Measurements from ENCODE around the gene ZNF883.

Gene ZNF883

GRCh38 chr9:112917987-112918362 is 94.0 kb downstream of the ZNF883 start:
- no peak for DNase-seq (ENCODE audit: low read depth)

GRCh38 chr9:112917047-112917986 is 94.7 kb downstream of the ZNF883 start:
- no peak for DNase-seq (ENCODE audit: low read depth)

- DNase-seq (ENCODE audit: low read depth) = no peak
These were observed 97.5 kb downstream of the ZNF883 start for GRCh38 chr9:112914524-112914923.

- no peak for DNase-seq (ENCODE audit: low read depth)
These were observed 98.7 kb downstream of the ZNF883 start for GRCh38 chr9:112913326-112913725.

- no peak for DNase-seq (ENCODE audit: low read depth)
These were observed 99.4 kb downstream of the ZNF883 start for GRCh38 chr9:112912636-112913035.

- no peak for DNase-seq (ENCODE audit: low read depth)
These were observed 100.3 kb downstream of the ZNF883 start for GRCh38 chr9:112911736-112912135.

All from HS-27A (cell line).